DMS53 (cell line): Measurements from ENCODE around the gene ZNF112.

Source experiments
- DNase-seq: peaks from one replicate; lab custom pipeline; 2025; lab: John Stamatoyannopoulos, UW

The ZNF112 gene

DNA sequence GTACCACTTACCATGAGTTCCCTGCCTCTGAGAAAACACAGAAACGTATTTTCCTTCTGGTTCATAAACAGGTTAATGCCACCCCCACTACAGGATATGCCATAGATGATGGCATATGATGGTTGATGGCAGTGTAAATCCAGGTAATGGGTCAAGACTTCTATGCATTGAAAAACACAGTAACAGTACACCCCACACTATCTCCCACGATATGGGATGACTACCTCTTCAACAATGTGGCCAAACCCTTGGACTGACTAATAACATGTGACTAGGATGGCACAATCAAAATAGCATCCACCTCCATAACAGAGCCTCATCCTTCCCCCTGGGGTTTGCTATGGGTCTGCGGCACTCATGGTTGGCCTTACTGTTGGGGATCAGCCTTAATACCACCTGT lies 73.6 kb downstream of the ZNF112 start:
- DNase-seq, result no peak

DNA sequence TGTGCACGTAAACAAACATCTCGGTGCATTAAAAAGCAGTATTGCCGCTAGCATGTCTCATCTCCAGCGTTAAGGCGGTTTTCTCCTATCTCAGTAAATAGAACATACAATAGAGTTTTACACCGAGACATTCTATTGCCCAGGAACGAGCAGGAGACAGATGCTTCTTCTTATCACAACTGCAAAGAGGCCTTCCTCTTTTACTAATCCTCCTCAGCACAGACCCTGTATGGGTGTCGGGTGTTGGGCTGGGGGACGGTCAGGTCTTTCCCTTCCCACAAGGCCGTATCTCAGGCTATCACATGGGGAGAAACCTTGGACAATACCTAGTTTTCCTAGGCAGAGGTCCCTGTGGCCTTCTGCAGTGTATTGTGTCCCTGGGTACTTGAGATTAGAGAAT lies 75.6 kb downstream of the ZNF112 start:
- no peak for DNase-seq

DNA sequence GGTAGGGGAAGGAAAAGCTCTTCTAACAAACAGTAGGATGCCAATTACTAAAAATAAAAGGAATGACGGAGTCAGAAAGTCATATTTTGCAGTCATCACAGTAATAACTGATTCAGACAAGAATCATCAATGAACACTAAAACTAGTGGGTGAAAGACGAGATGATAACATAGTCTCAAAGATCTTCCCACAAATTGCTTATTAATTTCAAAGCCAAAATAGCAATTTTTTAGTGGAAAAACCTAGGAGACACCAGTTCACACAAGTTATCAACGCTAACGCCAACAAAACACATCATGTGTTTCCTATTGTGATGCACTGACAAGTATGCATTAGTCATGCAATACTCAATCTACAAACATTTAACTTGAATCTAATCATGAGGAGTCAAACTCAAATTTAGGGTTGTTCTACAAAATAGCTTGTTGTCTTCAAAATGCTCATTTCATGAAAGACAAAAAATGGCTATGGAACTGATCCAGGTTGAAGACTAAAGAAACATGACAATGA lies 78.2 kb downstream of the ZNF112 start:
- DNase-seq, result no peak

DNA sequence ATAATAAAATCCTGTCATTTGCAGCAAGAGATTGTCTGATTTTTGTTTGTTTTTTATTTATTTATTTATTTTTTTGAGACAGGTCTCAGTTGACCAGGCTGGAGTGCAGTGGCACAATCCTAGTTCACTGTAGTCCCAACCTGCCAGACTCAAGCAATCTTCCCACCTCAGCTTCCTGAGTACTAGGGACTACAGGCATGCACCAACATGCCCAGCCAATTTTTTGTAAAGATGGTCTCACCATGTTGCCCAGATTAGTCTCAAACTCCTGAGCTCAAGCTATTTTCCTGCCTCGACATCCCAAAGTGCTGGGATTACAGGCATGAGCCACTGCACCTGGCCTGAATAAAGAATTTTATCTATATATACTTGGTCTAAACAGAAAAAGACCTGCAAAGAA lies 79.1 kb downstream of the ZNF112 start:
- DNase-seq, result no peak
